Naive thymus-derived CD8-positive, alpha-beta T cell (primary cell): ENCODE measurements around the gene ATP1B3. TPM values are rescaled to one million over a fixed set of nuclear protein-coding genes. Genes with fewer than 3 reads are reported as not detected.
"Not testable (repeated sequence)": the region's sequence is repeated elsewhere in the genome, so short reads cannot be mapped to it uniquely, and the experiment has no call there.

Experiments
- ATAC-seq, 2 donors: fragments of 150-1000 bp; cut with Tn5 transposase in 1 of 2; sonication (Bioruptor Pico), chemical (Tn5 transposase) in 1 of 2; 1 replicate in 1 of 2; 2 replicates in 1 of 2; pipeline ENCODE4 v1.10.0; 2021; ENCODE audit warnings: mild to moderate bottlenecking in 2 of 2, moderate library complexity in 2 of 2
- POLR2A ChIA-PET: fragments of 350-600 bp; sonication (Branson Sonifier 250); formaldehyde crosslinking; loops from one replicate; lab custom pipeline; 2021; ENCODE audit warnings: antibody characterized with exemption; lab: Charles Lee
- DNase-seq, 10 donors: peaks; one replicate each; pipeline versions ENCODE4 v3.0.0 to v3.0.0-alpha.2; 2020 to 2022
- H3K27ac Mint-ChIP-seq, 10 donors: one replicate each; pipeline ENCODE4 v1.8.0; 2020 to 2022; ENCODE audit warnings: mild to moderate bottlenecking in 10 of 10, mixed read lengths in 10 of 10, moderate library complexity in 4 of 10, inconsistent platforms in 1 of 10
- H3K27me3 Mint-ChIP-seq, 5 donors: one replicate each; pipeline ENCODE4 v1.8.0; 2021 to 2022; ENCODE audit warnings: mixed read lengths in 5 of 5
- H3K36me3 Mint-ChIP-seq, 3 donors: one replicate each; pipeline ENCODE4 v1.8.0; 2020 to 2022; ENCODE audit warnings: mixed read lengths in 3 of 3, mild to moderate bottlenecking in 2 of 3, inconsistent platforms in 1 of 3
- H3K4me1 Mint-ChIP-seq, 4 donors: one replicate each; pipeline ENCODE4 v1.8.0; 2021 to 2022; ENCODE audit warnings: mixed read lengths in 4 of 4
- H3K4me3 Mint-ChIP-seq, 10 donors: one replicate each; pipeline ENCODE4 v1.8.0; 2020 to 2022; ENCODE audit warnings: mild to moderate bottlenecking in 10 of 10, mixed read lengths in 10 of 10, moderate library complexity in 6 of 10, inconsistent platforms in 1 of 10
- H3K9me3 Mint-ChIP-seq, 9 donors: one replicate each; pipeline ENCODE4 v1.8.0; 2020 to 2022; ENCODE audit warnings: mixed read lengths in 9 of 9, mild to moderate bottlenecking in 3 of 9, inconsistent platforms in 1 of 9, moderate library complexity in 1 of 9
- polyA plus RNA-seq, 3 donors: library from polyadenylated mRNA; unstranded; fragments of 300-500 nt; fragmentation: Illumina TruSeq; gene quantifications; one replicate each; pipeline ENCODE4 v1.2.3, GENCODE V29; 2021
- total RNA-seq, 8 experiments: library from RNA in 2 of 8; stranded (reverse) in 2 of 8; gene quantifications; one replicate each; pipeline ENCODE4 v1.2.3 and lab custom pipeline; 2021 to 2026

Gene ATP1B3
- total and polyA plus RNA-seq, 5 experiments from 2014 or later: 25.6 to 104 (median 69.1) TPM

- ATAC-seq, H3K27me3 Mint-ChIP-seq, H3K9me3 Mint-ChIP-seq, H3K36me3 Mint-ChIP-seq, H3K27ac Mint-ChIP-seq, DNase-seq, H3K4me3 Mint-ChIP-seq: not testable (repeated sequence)
- H3K4me1 Mint-ChIP-seq: peaks cover 0 to 11% (median under 1%) of the 10 kb centered on the region in 4 donors
- POLR2A ChIA-PET: interaction anchor here (0.7 to 1.2 kb wide), 3 partner anchors 21 to 110 kb away, joined by 3 to 4 read pairs (median 3); no protein-coding TSS in a partner anchor
Observed at GRCh38 chr3:141848159-141848748, 28.2 kb upstream of the ATP1B3 start.

DNA sequence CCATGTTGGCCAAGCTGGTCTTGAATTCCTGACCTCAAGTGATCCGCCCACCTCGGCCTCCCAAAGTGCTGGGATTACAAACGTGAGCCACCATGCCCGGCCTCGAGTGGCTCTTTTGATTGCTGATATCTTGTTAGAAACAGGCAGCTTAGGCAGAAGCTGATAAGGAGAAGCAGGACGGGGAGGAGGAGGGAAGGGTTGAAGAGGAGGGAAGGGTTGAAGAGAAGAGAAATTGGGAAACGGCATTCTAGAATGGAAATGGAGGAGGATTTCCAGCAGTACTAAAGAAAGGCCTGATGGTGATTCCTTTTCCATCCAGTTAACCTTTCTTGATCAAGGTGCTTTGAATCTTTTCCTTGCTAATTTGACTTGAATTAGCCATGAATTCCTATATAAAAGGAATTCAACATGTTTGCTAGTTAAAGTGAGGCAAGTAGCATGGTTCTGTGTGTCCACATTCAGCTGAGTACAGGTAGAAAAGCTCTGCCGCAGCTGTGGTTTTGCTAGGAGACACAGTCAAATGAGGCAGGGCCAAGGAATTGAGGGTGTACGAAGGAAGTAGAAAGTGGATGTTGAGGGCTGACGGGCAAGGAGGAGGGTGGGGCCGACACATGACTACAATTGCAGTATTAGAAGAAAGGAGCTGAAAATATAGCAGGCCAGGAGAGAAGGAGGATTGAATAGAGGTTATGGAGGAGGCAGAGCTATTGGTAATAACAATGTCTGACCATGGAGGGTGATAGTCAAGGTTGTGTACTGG is 27.2 kb upstream of the ATP1B3 start:
- Mint-ChIP-seq H3K27me3 (peaks cover 0 to 8% (median 0%) of the 10 kb centered on the region in 5 donors), H3K9me3 (no peaks in the 10 kb centered on the region), H3K4me1 (peaks cover 0 to 11% (median under 1%) of the 10 kb centered on the region in 4 donors), H3K27ac (peak overlapping the region in 2 of 10 donors; percentile 49 to 74), H3K4me3 (no peak overlapping the region), H3K36me3 (no peaks in the 10 kb centered on the region)
- POLR2A ChIA-PET: no interaction called here
- no peak for ATAC-seq
- DNase-seq: no peak

- Mint-ChIP-seq H3K27me3 (peaks cover 0 to 8% (median 2%) of the 10 kb centered on the region in 5 donors), H3K27ac (peak overlapping the region in 1 of 10 donors; percentile 28), H3K9me3 (no peaks in the 10 kb centered on the region), H3K4me1 (peaks cover 0 to 11% (median 0%) of the 10 kb centered on the region in 4 donors), H3K36me3 (no peaks in the 10 kb centered on the region), H3K4me3 (no peak overlapping the region)
- POLR2A ChIA-PET: no interaction called here
- ATAC-seq: no peak
- DNase-seq: no peak
Observed at GRCh38 chr3:141851411-141851810, 25.0 kb upstream of the ATP1B3 start.

DNA sequence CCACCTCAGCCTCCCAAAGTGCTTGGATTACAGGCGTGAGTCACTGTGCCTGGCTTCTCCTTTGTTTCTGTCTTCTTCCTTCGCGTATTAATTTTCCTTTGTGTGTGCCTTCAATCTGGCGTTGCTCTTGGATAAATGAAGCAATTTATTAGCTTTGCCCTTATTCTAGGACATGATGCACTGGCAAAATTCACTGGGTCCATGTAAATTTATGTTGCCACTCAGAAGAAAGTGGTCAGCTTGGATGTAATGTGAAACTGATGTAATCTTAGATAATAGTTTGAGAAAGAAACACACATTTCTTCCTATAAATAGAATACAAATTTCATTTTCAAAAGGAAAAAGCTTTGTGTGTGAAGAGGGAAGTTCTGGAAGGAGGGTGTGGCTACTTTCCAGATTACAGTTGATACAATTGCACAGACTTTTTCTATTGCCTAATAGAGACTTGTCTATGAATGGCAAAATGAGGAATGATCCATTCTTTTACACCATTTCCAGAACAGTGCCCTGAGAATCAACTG is 23.3 kb upstream of the ATP1B3 start:
- ATAC-seq: no peak
- Mint-ChIP-seq H3K4me1 (peaks cover 0 to 11% (median 0%) of the 10 kb centered on the region in 4 donors), H3K36me3 (no peaks in the 10 kb centered on the region), H3K9me3 (no peaks in the 10 kb centered on the region), H3K4me3 (no peak overlapping the region), H3K27me3 (peaks cover 0 to 8% (median 2%) of the 10 kb centered on the region in 5 donors), H3K27ac (peak overlapping the region in 1 of 10 donors; percentile 56)
- no peak for DNase-seq
- POLR2A ChIA-PET: no interaction called here

- DNase-seq (no peak), ATAC-seq (no peak)
- Mint-ChIP-seq H3K36me3 (no peaks in the 10 kb centered on the region), H3K4me3 (no peak overlapping the region), H3K4me1 (peaks cover 0 to 11% (median 1%) of the 10 kb centered on the region in 4 donors), H3K27me3 (peaks cover 0 to 8% (median 2%) of the 10 kb centered on the region in 5 donors), H3K9me3 (no peaks in the 10 kb centered on the region), H3K27ac (no peak overlapping the region)
- POLR2A ChIA-PET: no interaction called here
Observed at GRCh38 chr3:141853629-141854168, 22.7 kb upstream of the ATP1B3 start.

GRCh38 chr3:141854599-141854998 is 21.8 kb upstream of the ATP1B3 start:
- no peaks in the 10 kb centered on the region for H3K36me3 Mint-ChIP-seq
- DNase-seq (no peak), ATAC-seq (no peak)
- peaks cover 0 to 6% (median under 1%) of the 10 kb centered on the region in 5 donors for H3K27me3 Mint-ChIP-seq
- POLR2A ChIA-PET: no interaction called here
- H3K4me3 Mint-ChIP-seq: no peak overlapping the region
- H3K27ac Mint-ChIP-seq: no peak overlapping the region
- H3K9me3 Mint-ChIP-seq: no peaks in the 10 kb centered on the region
- H3K4me1 Mint-ChIP-seq: peaks cover 0 to 3% (median 1%) of the 10 kb centered on the region in 4 donors

DNA sequence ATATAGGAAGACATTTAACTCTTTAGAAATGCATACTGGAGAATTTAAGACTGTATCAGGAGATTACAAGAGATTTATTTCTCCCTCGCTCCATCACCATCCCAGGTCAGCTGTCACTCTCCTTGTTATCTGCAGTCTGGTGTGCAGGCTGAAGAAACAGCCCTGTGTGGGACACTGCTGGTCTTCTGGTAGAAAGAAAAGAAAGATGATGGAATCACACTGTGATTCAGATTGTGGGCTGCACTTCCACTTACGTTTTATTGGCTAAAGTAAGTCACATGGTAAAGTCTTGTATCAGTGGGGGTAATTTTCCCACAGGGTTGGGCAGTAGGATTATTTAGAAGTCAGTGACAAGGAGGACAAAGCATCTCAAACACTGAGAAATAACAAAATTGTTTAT is 18.1 kb upstream of the ATP1B3 start:
- no peaks in the 10 kb centered on the region for H3K9me3 Mint-ChIP-seq
- peaks cover 0 to 2% (median 0%) of the 10 kb centered on the region in 5 donors for H3K27me3 Mint-ChIP-seq
- no peak overlapping the region for H3K27ac Mint-ChIP-seq
- DNase-seq: no peak
- POLR2A ChIA-PET: no interaction called here
- H3K4me1 Mint-ChIP-seq: peaks cover 2 to 6% (median 4%) of the 10 kb centered on the region in 4 donors
- no peaks in the 10 kb centered on the region for H3K36me3 Mint-ChIP-seq
- H3K4me3 Mint-ChIP-seq: no peak overlapping the region
- no peak for ATAC-seq

- POLR2A ChIA-PET: no interaction called here
- DNase-seq: no peak
- Mint-ChIP-seq H3K4me1 (peaks cover 2 to 8% (median 5%) of the 10 kb centered on the region in 4 donors), H3K27me3 (peaks cover 0 to 2% (median 0%) of the 10 kb centered on the region in 5 donors), H3K27ac (no peak overlapping the region), H3K36me3 (no peaks in the 10 kb centered on the region), H3K9me3 (no peaks in the 10 kb centered on the region), H3K4me3 (no peak overlapping the region)
- ATAC-seq: no peak
Observed at GRCh38 chr3:141859651-141860050, 16.8 kb upstream of the ATP1B3 start.

DNA sequence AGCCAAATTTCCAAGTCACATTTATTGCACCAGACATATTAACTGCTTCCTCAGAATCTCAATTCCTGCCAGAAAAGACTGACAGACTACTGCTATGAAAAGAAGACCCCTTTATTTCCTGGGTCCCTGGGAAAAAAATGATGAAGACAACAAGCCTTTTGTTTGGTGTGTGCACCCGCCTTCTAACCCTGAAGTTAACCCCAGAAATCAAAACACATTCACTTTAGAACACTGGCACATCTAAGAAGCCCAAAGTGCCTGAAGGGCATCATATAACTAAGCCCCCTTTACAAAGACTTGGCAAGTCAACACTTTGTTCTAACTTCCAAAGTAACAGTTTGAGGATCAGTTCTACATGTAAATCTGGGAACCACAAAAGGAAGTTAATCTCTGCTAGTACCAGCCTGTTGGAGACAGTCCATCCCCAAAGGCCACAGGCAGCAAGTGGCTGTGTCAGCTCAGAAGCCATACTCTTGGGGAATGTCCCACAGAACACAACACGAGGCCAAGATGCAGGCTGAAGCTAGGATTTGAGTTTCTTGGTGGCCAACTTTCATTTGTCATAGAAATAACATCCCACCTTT is 16.3 kb upstream of the ATP1B3 start:
- Mint-ChIP-seq H3K36me3 (no peaks in the 10 kb centered on the region), H3K4me1 (peaks cover 2 to 8% (median 5%) of the 10 kb centered on the region in 4 donors), H3K4me3 (no peak overlapping the region), H3K27me3 (peaks cover 0 to 3% (median 0%) of the 10 kb centered on the region in 5 donors), H3K9me3 (no peaks in the 10 kb centered on the region), H3K27ac (peak overlapping the region in 3 of 10 donors; percentile 8 to 42 (median 31))
- DNase-seq: no peak
- POLR2A ChIA-PET: no interaction called here
- no peak for ATAC-seq

DNA sequence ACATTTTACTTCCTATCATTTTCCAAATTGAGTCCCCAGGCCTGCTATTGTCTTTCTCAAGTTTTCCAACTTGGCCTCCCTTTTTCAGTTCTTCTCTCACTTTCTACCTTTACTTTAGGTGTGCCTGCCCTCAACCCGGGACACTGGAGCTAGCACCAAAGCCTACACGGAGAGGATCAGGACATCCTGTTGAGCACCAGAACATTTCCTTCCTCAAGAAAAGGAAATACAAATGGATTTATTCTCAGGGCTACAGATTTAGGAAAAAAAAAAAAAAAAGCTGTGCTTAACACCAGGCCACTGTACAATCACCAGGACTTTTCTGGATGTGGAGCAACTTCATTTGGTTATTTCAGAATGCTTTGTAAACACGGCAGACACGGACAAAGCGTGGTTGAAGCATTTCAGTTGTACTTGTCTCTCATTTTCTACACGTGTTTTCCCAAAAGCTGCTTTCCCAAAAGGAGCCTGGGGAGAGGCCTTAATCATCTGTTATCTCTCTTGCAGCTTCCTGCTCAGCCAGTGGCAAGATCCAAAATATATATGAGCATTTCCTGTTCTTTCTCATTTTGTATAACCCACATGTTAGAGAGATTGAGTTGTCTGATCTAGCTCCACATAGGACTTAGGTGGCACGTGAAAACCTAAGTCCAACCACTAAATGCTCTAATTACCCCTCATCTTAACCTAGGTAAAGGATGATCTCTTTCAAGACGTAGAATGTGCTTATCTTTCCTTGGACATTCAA is 15.5 kb upstream of the ATP1B3 start:
- no peak overlapping the region for H3K4me3 Mint-ChIP-seq
- H3K4me1 Mint-ChIP-seq: peaks cover 2 to 8% (median 5%) of the 10 kb centered on the region in 4 donors
- ATAC-seq: no peak
- no peaks in the 10 kb centered on the region for H3K36me3 Mint-ChIP-seq
- POLR2A ChIA-PET: interaction anchor here (0.7 kb wide), 1 partner anchor 375 kb away, joined by 3 read pairs; no protein-coding TSS in a partner anchor
- no peak for DNase-seq
- no peaks in the 10 kb centered on the region for H3K9me3 Mint-ChIP-seq
- peak overlapping the region in 1 of 10 donors; percentile 31 for H3K27ac Mint-ChIP-seq
- H3K27me3 Mint-ChIP-seq: peaks cover 0 to 3% (median 0%) of the 10 kb centered on the region in 5 donors

DNA sequence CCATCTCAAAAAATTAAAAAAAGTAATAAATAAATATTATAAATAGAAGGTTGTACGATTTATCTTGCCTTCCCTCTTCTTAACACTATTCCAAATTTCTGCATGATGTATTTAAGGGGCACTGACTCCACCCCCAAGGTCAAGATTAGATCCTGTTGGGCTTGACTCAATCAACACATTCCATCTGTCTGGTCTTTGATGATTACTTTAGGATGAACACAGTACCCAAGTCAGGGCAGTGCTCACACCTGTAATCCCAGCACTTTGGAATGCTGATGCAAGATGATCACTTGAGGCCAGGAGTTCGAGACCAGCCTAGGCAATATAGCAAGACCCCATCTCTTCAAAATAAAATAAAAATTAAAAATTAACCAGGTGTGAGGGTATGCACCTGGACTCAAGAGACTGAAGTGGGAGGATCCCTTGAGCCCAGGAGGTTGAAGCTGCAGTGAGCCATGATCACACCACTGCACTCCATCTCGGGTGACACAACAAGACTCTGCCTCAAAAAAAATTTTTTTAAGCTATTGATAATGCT is 14.1 kb upstream of the ATP1B3 start:
- H3K9me3 Mint-ChIP-seq: no peaks in the 10 kb centered on the region
- H3K27me3 Mint-ChIP-seq: peaks cover 0 to 3% (median 0%) of the 10 kb centered on the region in 5 donors
- ATAC-seq (no peak), DNase-seq (no peak)
- H3K27ac Mint-ChIP-seq: no peak overlapping the region
- H3K4me3 Mint-ChIP-seq: no peak overlapping the region
- peaks cover 2 to 8% (median 5%) of the 10 kb centered on the region in 4 donors for H3K4me1 Mint-ChIP-seq
- no peaks in the 10 kb centered on the region for H3K36me3 Mint-ChIP-seq
- POLR2A ChIA-PET: interaction anchor here (0.7 kb wide), 1 partner anchor 19 kb away, joined by 3 read pairs; no protein-coding TSS in a partner anchor

DNA sequence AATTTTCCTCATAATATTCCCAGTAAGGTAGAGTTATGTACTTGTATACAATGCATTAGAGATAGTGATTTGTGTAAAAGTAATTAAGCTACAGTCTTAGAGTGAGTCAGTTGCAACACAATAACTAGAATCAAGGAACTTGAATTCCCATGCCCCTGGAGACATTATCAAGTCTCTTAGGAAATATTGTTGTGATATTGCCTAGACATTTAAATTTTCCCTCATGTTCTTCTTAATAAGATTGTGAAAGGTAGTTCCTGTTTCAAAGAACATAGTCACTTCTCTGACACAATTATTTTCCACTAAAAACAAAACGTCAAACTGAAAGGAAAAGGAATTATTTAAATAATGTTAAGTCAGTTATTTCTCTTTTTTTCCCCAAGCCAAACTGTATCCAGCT is 13.0 kb upstream of the ATP1B3 start:
- peaks cover 2 to 8% (median 4%) of the 10 kb centered on the region in 4 donors for H3K4me1 Mint-ChIP-seq
- ATAC-seq (no peak), DNase-seq (no peak)
- no peak overlapping the region for H3K4me3 Mint-ChIP-seq
- peaks cover 0 to 3% (median 0%) of the 10 kb centered on the region in 5 donors for H3K27me3 Mint-ChIP-seq
- no peaks in the 10 kb centered on the region for H3K36me3 Mint-ChIP-seq
- H3K27ac Mint-ChIP-seq: no peak overlapping the region
- POLR2A ChIA-PET: no interaction called here
- no peaks in the 10 kb centered on the region for H3K9me3 Mint-ChIP-seq
